Epithelial cell of esophagus (primary cell): Measurements from ENCODE around the gene FAM171A2.

Source experiments
- DNase-seq: peaks from one replicate; pipeline ENCODE4 v3.0.0; 2010; ENCODE audit warnings: low read depth
- H3K4me3 ChIP-seq: 2 replicates; pipeline ENCODE4 v1.5.1; 2011; ENCODE audit warnings: mild to moderate bottlenecking, low read length, control low read depth
- CTCF ChIP-seq: IDR thresholded peaks from 2 replicates; pipeline ENCODE4 v1.5.1; 2011; ENCODE audit warnings: low read depth, mild to moderate bottlenecking, low read length, control low read depth, inconsistent platforms; ENCODE audit not compliant: insufficient read depth; ENCODE audit errors: missing control alignments

The FAM171A2 gene

GRCh38 chr17:44314524-44314868 is 49.2 kb downstream of the FAM171A2 start:
- no peak for DNase-seq
- TF ChIP-seq CTCF = no peak
- H3K4me3 ChIP-seq = no peak overlapping the region

- DNase-seq = no peak
- no peak for TF ChIP-seq CTCF
- H3K4me3 ChIP-seq = no peak overlapping the region
These were observed 49.6 kb downstream of the FAM171A2 start for GRCh38 chr17:44314031-44314430.

DNA sequence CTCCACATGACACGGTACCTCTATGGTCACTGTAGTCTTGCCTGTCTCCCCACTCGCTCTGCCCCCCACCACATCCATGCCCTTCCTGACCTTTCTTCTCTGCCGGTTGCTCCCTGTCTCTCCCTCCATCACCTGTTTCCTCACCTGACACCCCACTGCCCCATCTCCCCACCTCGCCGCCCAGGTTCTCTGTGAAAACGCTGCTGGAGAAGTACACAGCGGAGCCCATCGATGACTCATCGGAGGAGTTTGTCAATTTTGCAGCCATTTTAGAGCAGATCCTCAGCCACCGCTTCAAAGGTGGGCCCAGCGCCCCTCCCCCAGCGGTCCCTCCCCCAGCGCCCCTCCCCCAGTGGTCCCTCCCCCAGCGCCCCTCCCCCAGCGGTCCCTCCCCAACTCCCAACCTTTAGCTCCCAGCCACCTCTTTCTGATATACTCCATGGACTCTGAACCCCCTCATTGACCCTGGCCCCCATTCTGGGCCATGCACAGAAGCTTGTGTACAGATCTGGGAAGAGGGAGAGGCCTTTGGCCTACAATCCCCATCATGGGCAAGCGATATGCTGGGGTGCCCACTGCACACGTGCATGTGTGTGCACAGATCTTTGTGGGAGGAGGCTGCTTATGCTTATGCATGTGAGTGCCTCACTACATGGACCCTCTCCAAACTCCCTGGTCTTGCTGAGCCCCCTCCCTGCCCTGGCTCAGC is 51.1 kb downstream of the FAM171A2 start:
- no peak for TF ChIP-seq CTCF
- no peak for DNase-seq
- no peak overlapping the region for H3K4me3 ChIP-seq

- no peak for DNase-seq
- no peak overlapping the region for H3K4me3 ChIP-seq
- TF ChIP-seq CTCF = no peak
These were observed 52.0 kb downstream of the FAM171A2 start for GRCh38 chr17:44311562-44312181.

DNA sequence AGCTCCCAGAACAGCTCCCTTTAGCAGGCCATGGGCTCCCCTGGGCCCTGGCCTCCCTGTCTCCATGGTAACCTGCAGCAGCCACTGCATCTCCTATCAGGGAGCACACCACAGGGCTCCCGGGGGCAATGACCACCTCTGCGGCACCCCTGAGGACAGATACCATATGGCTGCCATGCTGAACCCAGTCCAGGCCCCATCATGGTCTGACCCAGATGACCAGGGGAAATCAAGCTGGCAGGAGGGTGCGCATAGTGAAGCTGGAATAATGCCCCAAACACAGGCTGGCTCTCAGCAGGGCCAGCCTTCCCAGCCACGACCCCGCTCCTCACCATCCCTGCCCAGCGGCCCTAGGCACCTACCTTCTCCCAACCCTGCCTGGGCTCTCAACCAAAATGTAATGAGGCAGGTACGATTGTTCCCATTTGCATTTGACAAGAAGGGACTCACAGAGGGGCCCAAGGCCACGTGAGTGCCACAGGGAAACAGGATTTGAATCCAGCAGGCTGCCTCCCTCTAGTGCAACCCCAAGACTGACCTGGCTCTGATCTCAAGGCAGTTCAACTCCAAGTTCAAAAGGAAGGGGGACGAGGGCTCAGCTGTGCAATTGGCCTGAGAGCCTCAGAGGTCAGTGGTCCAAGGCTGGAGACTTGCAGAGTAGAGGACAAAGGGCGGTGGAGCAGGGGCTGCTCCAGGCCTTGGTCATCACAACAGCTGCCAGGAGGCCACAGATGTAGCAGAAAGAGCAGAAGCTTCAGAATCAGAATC is 52.9 kb downstream of the FAM171A2 start:
- DNase-seq = no peak
- no peak overlapping the region for H3K4me3 ChIP-seq
- no peak for TF ChIP-seq CTCF

- no peak for DNase-seq
- H3K4me3 ChIP-seq = no peak overlapping the region
- TF ChIP-seq CTCF = no peak
These were observed 53.5 kb downstream of the FAM171A2 start for GRCh38 chr17:44310188-44310587.
